Measurements from ENCODE around the gene LAMA4.

LAMA4 gene

DNA sequence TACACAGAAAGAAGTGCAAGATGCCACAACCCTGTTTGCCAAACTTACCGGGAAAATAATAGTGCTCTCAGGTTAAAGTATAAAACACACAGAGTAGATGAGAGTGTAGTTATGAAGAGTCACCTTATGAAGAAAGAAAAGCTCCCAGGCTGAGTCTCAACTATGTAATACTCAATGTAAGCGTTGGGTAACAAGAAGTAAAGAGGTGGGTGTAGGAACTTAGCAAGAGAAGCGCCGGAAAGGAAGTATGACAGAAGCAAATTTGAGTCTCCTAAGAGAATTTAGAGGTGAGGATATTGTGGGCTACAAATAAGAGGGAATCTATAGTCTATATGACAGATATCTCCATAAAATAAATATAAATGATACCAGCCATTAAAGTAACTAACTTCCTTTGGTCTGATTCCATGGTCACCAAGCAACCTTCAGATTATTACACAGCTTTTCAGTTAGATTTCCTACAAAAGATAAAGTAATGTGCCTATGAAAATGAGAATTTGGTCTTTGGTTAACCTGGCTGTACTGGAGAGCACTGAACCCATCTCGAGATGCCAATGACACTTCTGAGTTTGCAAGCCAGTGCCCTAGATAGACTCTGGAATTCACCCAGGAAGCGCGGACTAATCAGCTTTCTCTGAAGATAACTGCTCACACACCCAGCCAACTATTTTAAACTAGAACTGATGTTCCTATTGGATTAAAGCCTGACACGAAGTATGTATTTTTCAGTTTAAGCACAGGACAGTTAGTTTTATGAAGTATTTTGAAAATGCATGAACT lies 168.9 kb downstream of the LAMA4 start:
- ATAC-seq, result no peak

DNA sequence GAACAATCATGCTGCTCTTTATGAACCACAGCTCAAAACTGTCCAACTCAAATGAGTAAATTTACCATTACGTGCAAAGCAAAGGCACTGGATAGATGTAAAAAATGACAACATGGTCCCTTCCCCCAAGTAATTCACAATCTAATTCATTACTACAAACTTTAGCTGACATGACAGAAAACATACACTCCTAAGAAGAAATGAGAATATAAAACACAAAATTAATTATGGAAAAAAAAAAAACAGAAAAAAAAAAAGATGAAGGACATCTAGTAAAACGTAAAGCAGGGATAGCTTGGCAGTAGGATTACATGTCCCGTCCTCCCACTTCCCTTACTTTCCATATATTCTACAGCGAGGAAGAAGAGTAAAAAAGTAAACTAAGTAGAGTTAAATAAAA lies 172.8 kb downstream of the LAMA4 start:
- no peak for DNase-seq

More for the DNA sequence above, 168.9 kb downstream of the LAMA4 start:
- no peak for DNase-seq

DNA sequence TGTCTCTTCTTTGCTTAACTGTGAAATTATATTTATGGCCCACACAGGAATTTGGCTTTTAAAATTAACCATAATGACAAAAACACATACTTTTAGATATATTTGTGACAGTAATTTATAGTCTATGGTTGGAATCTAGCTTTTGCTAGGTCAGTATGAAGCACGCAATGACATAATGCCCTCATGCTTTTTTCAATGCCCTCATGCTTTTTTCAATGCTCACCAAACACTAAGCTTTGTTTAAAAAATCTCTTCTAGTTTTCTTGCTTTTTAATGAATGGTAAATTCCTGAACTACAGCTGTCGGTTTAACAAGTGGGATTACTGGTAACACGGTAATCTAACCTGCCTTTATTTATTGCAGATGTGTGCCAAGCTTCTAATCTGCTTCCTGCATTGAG lies 187.8 kb downstream of the LAMA4 start:
- DNase-seq (no peak), ATAC-seq (no peak)

More for the DNA sequence above, 172.8 kb downstream of the LAMA4 start:
- no peak for ATAC-seq

DNA sequence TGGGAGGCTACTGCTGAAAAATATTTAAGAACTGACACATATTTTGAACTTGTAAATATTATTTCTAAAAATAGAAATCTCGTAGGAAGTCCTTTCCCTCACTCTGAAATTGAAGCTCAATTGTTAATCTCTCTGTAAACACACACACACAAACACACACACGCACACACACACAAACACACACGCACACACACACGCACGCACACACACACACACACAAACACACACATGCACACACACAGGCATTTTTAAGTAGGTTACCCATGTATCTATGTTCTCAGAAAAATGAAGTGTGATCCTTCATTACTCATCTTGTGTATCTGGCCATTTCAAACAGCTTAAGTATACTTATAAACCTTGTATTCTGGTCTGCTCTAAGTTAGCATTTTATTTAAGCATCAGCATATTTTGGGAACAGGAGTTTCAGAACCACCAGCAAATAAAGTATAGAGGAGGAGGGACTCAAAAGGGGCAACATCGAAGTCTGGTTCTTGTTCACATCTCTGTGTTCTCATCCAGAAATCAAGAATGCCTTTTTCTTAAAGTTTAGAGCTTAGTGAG lies 188.9 kb downstream of the LAMA4 start:
- DNase-seq (no peak), ATAC-seq (no peak)

- ATAC-seq (no peak), DNase-seq (no peak)
These were observed 191.4 kb downstream of the LAMA4 start for GRCh38 chr6:112062966-112063365.

DNA sequence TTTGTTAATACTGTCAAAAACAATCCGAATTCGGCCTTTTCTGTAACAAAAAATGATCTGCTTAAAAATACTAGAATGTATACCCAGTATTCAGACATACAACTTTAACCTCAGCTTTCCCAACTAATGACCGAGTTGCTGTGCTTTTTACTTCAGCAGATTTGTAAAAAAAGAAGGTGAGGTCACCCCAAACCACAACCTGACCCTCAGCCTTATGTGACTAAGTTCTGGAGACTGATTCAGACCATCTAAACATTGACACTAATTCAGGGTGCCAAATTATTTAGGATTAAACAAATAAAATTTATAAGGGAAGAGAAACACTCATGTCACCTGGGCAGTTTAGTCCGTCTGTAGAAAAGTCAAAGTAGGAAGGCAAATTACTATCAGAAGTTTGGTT lies 192.8 kb downstream of the LAMA4 start:
- no peak for DNase-seq
- ATAC-seq, result no peak

Measured in stimulated activated naive CD8-positive, alpha-beta T cell treated with anti-CD3 and anti-CD28 coated beads, Interleukin-15, Interleukin-2, amounts not matched to agents 100 U/mL and 50 U/mL, for 24 hours (primary cell).